GM19025 (cell line): ENCODE measurements around the gene FDXACB1.
A peak's percentile ranks its signal among the peaks of the same experiment; 100 is the strongest.

Experiments
- ATAC-seq: cut with Tn5 transposase; IDR thresholded peaks from one replicate; pipeline ENCODE4 v1.9.1; 2021; ENCODE audit warnings: mild to moderate bottlenecking, low read depth, moderate library complexity; ENCODE audit not compliant: unreplicated experiment

The FDXACB1 gene

GRCh38 chr11:111878849-111879636 lies at the start of gene FDXACB1, which contains the start of gene CFAP68:
FDXACB1 (minus strand) TSS chr11:111879165; CDS start chr11:111879132, 33 bp downstream.
CFAP68 (plus strand) TSS chr11:111879541; CDS start chr11:111879561, 20 bp downstream.
- peak; percentile 84 for ATAC-seq

- peak; percentile 92 for ATAC-seq
Measured at GRCh38 chr11:111926505-111927391, 47.8 kb upstream of the FDXACB1 start.

- no peak for ATAC-seq
Measured at GRCh38 chr11:111925953-111926352, 47.0 kb upstream of the FDXACB1 start.

GRCh38 chr11:111923951-111924350 lies 45.0 kb upstream of the FDXACB1 start:
- no peak for ATAC-seq

- ATAC-seq = no peak
Measured at GRCh38 chr11:111923351-111923788, 44.4 kb upstream of the FDXACB1 start.

- ATAC-seq = no peak
Measured at GRCh38 chr11:111922803-111923202, 43.8 kb upstream of the FDXACB1 start.

GRCh38 chr11:111921541-111922230 lies 42.7 kb upstream of the FDXACB1 start:
- ATAC-seq = no peak

- ATAC-seq = no peak
Measured at GRCh38 chr11:111920908-111921307, 41.9 kb upstream of the FDXACB1 start.

GRCh38 chr11:111918390-111919256 lies 39.7 kb upstream of the FDXACB1 start, which contains the start of gene C11orf52:
C11orf52 (plus strand) TSS chr11:111918913; CDS start chr11:111918973, 60 bp downstream.
- no peak for ATAC-seq

GRCh38 chr11:111917788-111918187 lies 38.8 kb upstream of the FDXACB1 start:
- ATAC-seq = no peak

GRCh38 chr11:111917312-111917711 lies 38.3 kb upstream of the FDXACB1 start:
- ATAC-seq = no peak

GRCh38 chr11:111916768-111917167 lies 37.8 kb upstream of the FDXACB1 start:
- ATAC-seq = no peak

- ATAC-seq = no peak
Measured at GRCh38 chr11:111913997-111914396, 35.0 kb upstream of the FDXACB1 start.

GRCh38 chr11:111913031-111913861 lies 34.3 kb upstream of the FDXACB1 start:
- ATAC-seq = no peak

- no peak for ATAC-seq
Measured at GRCh38 chr11:111912535-111912934, 33.6 kb upstream of the FDXACB1 start, which contains the start of gene HSPB2. HSPB2 (plus strand) TSS chr11:111912734; CDS start chr11:111912830, 96 bp downstream.

GRCh38 chr11:111911563-111912401 lies 32.8 kb upstream of the FDXACB1 start, which contains the start of gene CRYAB:
CRYAB (minus strand) TSS chr11:111911770; CDS start chr11:111911724, 46 bp downstream.
- no peak for ATAC-seq

GRCh38 chr11:111910676-111911562 lies 32.0 kb upstream of the FDXACB1 start:
- no peak for ATAC-seq
